ENCODE measurements around the gene KEAP1.

DNA sequence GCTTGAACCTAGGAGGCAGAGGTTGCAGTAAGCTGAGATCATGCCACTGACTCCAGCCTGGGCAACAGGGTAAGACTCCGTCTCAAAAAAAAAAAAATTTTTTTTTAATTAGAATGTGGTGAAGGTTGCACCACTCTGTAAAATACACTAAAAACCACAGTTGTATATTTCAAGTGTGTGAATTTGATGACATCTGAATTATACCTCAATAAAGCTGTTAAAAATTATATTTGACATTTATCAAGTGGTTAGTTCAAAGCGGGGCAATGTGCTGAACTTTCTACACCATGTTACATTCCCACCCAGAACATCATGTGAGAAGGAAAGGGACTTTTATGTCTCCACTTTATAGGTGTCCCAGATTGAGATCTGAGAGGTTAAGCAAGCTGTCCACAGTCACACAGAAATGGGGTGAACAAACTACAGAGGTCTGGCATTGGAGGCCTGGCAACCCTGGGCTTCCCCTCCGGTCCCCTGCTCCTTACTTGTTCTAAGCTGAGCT lies 20.0 kb upstream of the KEAP1 start:
- TF ChIP-seq POLR2A (IDR thresholded peaks at IDR 0.05): no peak
- TF ChIP-seq, protein P1, sequence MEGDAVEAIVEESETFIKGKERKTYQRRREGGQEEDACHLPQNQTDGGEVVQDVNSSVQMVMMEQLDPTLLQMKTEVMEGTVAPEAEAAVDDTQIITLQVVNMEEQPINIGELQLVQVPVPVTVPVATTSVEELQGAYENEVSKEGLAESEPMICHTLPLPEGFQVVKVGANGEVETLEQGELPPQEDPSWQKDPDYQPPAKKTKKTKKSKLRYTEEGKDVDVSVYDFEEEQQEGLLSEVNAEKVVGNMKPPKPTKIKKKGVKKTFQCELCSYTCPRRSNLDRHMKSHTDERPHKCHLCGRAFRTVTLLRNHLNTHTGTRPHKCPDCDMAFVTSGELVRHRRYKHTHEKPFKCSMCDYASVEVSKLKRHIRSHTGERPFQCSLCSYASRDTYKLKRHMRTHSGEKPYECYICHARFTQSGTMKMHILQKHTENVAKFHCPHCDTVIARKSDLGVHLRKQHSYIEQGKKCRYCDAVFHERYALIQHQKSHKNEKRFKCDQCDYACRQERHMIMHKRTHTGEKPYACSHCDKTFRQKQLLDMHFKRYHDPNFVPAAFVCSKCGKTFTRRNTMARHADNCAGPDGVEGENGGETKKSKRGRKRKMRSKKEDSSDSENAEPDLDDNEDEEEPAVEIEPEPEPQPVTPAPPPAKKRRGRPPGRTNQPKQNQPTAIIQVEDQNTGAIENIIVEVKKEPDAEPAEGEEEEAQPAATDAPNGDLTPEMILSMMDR (IDR thresholded peaks at IDR 0.05): no peak
